ENCODE measurements around the gene CAMK2A. TPM values are rescaled to one million over a fixed set of nuclear protein-coding genes. Genes with fewer than 3 reads are reported as not detected.
"Not testable (repeated sequence)": the region's sequence is repeated elsewhere in the genome, so short reads cannot be mapped to it uniquely, and the experiment has no call there.

CAMK2A gene
- total RNA-seq, 4 donors from 2014 or later: 1.2 TPM; not detected in 3

DNA sequence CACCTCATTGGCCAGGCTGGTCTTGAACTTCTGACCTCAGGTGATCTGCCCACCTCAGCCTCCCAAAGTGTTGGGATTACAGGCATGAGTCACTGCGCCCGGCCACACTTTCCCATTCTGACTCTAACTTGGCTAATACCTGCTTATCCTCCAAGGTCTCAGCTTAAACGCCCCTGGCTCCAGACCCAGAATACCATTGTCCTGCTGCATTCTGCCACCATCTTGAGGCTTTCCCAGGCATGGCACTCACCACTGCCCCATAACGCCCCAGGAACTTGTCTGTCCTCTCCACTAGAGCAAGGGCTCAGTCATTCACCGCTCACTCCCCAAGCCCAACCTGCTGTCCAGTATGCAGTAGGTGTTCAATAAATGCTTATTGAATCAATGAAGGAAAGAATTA, 39.8 kb downstream of the CAMK2A start:
- no peak for DNase-seq
- H3K36me3 ChIP-seq: no peaks in the 10 kb centered on the region

GRCh38 chr5:150248946-150249345, 40.6 kb downstream of the CAMK2A start:
- no peak for DNase-seq
- H3K9me3 ChIP-seq: no peaks in the 10 kb centered on the region
- H3K27ac ChIP-seq: no peak overlapping the region

More for the DNA sequence above, 39.8 kb downstream of the CAMK2A start:
- Histone ChIP-seq H3K4me3 (no peak overlapping the region), H3K9me3 (no peaks in the 10 kb centered on the region), H3K27me3 (no peaks in the 10 kb centered on the region), H3K27ac (no peak overlapping the region), H3K4me1 (no peaks in the 10 kb centered on the region)
- TF ChIP-seq POLR2A (IDR thresholded peaks at IDR 0.05): no peak
- no peak for TF ChIP-seq CTCF (IDR thresholded peaks at IDR 0.05)

GRCh38 chr5:150248493-150248892, 41.1 kb downstream of the CAMK2A start:
- H3K4me1 ChIP-seq, H3K27ac ChIP-seq, H3K4me3 ChIP-seq, DNase-seq, H3K27me3 ChIP-seq, H3K36me3 ChIP-seq, H3K9me3 ChIP-seq: not testable (repeated sequence)

More at GRCh38 chr5:150248946-150249345, 40.6 kb downstream of the CAMK2A start:
- no peak overlapping the region for H3K4me3 ChIP-seq
- TF ChIP-seq CTCF (IDR thresholded peaks at IDR 0.05): no peak
- H3K4me1 ChIP-seq: no peaks in the 10 kb centered on the region
- no peaks in the 10 kb centered on the region for H3K36me3 ChIP-seq
- no peaks in the 10 kb centered on the region for H3K27me3 ChIP-seq

- Histone ChIP-seq H3K4me1 (no peaks in the 10 kb centered on the region), H3K27me3 (no peaks in the 10 kb centered on the region), H3K9me3 (no peaks in the 10 kb centered on the region), H3K4me3 (no peak overlapping the region), H3K27ac (no peak overlapping the region), H3K36me3 (no peaks in the 10 kb centered on the region)
- no peak for DNase-seq
- TF ChIP-seq POLR2A (IDR thresholded peaks at IDR 0.05) (no peak), CTCF (IDR thresholded peaks at IDR 0.05) (no peak)
Observed at GRCh38 chr5:150247726-150248125, 41.8 kb downstream of the CAMK2A start.

DNA sequence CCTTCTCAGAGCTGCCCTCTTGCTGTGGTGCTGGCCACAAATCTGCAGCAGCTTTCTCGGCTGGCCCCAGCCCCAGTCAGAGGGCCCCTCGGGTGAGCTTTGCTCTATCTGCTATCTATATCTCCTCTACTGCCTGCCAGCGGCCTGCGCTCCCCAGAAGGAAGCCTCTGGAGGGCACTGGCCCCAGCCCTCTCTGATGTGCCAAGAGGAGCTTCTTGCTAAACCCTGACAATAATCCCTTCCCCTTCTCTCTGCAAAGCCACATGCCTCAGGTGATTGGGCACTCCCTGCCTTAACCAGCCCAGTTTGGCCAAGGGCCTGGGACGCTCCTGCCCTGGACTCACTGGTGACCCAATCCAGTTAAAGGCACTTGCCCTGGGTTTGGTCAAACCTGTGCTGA, 42.7 kb downstream of the CAMK2A start:
- DNase-seq: no peak
- Histone ChIP-seq H3K4me3 (no peak overlapping the region), H3K27ac (no peak overlapping the region), H3K36me3 (no peaks in the 10 kb centered on the region), H3K4me1 (no peaks in the 10 kb centered on the region), H3K27me3 (no peaks in the 10 kb centered on the region), H3K9me3 (no peaks in the 10 kb centered on the region)
- TF ChIP-seq CTCF (IDR thresholded peaks at IDR 0.05) (no peak), POLR2A (IDR thresholded peaks at IDR 0.05) (no peak)

DNA sequence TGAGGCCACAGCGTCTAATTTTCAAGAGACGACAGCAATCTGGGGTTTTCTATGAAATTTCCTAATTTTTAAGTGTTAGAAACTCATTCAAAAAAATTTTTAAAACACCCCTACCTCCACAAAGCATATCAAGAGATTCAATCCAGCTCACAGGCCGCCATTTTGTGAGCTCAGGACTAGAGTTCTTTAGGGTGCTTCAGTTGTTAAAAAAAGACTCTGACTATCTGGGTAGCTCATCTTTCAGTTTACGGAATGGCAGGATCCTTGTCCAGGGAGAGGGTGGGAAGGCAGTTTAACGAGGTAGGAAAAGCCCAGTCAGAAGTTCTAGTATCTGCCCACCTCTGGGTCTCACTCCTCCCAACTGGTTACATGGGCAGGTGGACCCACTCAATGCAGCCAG, 43.1 kb downstream of the CAMK2A start:
- DNase-seq: no peak
- Histone ChIP-seq H3K4me1 (no peaks in the 10 kb centered on the region), H3K27me3 (no peaks in the 10 kb centered on the region), H3K36me3 (no peaks in the 10 kb centered on the region), H3K4me3 (no peak overlapping the region), H3K9me3 (no peaks in the 10 kb centered on the region), H3K27ac (no peak overlapping the region)
- TF ChIP-seq POLR2A (IDR thresholded peaks at IDR 0.05): no peak
- TF ChIP-seq CTCF (IDR thresholded peaks at IDR 0.05): no peak

Data from Peyer's patch (tissue), 4 donors.